OCI-LY3 (cell line): ENCODE results near the gene LPP.

Source experiments
- CTCF ChIP-seq: fragments of 200-600, 300-600 bp; sonication (generic); IDR thresholded peaks from 2 replicates; pipeline ENCODE4 v1.5.1; 2014; ENCODE audit warnings: antibody characterized with exemption, low read length, low read depth
- EZH2phosphoT487 ChIP-seq: fragments of 200-600 bp; shearing (Covaris generic); IDR thresholded peaks from 2 replicates; pipeline ENCODE4 v1.6.1; 2018; ENCODE audit warnings: antibody characterized with exemption, mixed run types, low read depth

- TF ChIP-seq CTCF (no peak), EZH2phosphoT487 (no peak)
Observed at GRCh38 chr3:188573956-188574355, 420.0 kb downstream of the LPP start.
